Ishikawa (cell line): Measurements from ENCODE around the gene HTR4.

Experiments used
- CEBPB ChIP-seq: IDR thresholded peaks from 2 replicates; pipeline ENCODE4 v1.6.1; 2012
- EGR1 ChIP-seq: IDR thresholded peaks from 2 replicates; pipeline ENCODE4 v1.6.1; 2012
- EP300 ChIP-seq: IDR thresholded peaks from 2 replicates; pipeline ENCODE4 v1.6.1; 2012; ENCODE audit warnings: borderline replicate concordance
- NFIC ChIP-seq: IDR thresholded peaks from 2 replicates; pipeline ENCODE4 v1.6.1; 2012
- RAD21 ChIP-seq: IDR thresholded peaks from 2 replicates; pipeline ENCODE4 v1.6.1; 2012; ENCODE audit warnings: low read depth
- TAF1 ChIP-seq: IDR thresholded peaks from 2 replicates; pipeline ENCODE4 v1.6.1; 2012; ENCODE audit warnings: low read depth, mild to moderate bottlenecking
- TF ChIP-seq, protein P1 (sequence below): IDR thresholded peaks from 2 replicates; pipeline ENCODE4 v1.6.1; 2012; ENCODE audit warnings: low read depth, mild to moderate bottlenecking
- TF ChIP-seq, protein P2 (sequence below): IDR thresholded peaks from 2 replicates; pipeline ENCODE4 v1.6.1; 2012

DNA sequence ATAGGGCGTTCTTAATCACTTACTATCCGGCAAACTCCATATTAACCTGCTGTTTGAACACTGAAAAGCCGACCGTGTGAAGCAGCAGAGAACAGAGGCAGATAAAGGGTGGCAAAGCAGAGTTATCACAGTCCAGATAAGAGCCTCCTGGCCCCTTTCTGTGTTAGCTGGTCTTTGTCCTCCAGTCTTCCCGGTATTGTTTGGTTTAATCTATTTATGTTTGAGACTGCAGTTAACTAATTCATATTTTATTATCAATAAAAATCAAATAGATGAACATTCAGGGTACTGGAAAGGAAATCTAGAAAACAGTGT lies 6.0 kb upstream of the HTR4 start:
- TF ChIP-seq, protein P1, sequence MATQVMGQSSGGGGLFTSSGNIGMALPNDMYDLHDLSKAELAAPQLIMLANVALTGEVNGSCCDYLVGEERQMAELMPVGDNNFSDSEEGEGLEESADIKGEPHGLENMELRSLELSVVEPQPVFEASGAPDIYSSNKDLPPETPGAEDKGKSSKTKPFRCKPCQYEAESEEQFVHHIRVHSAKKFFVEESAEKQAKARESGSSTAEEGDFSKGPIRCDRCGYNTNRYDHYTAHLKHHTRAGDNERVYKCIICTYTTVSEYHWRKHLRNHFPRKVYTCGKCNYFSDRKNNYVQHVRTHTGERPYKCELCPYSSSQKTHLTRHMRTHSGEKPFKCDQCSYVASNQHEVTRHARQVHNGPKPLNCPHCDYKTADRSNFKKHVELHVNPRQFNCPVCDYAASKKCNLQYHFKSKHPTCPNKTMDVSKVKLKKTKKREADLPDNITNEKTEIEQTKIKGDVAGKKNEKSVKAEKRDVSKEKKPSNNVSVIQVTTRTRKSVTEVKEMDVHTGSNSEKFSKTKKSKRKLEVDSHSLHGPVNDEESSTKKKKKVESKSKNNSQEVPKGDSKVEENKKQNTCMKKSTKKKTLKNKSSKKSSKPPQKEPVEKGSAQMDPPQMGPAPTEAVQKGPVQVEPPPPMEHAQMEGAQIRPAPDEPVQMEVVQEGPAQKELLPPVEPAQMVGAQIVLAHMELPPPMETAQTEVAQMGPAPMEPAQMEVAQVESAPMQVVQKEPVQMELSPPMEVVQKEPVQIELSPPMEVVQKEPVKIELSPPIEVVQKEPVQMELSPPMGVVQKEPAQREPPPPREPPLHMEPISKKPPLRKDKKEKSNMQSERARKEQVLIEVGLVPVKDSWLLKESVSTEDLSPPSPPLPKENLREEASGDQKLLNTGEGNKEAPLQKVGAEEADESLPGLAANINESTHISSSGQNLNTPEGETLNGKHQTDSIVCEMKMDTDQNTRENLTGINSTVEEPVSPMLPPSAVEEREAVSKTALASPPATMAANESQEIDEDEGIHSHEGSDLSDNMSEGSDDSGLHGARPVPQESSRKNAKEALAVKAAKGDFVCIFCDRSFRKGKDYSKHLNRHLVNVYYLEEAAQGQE = no peak
- TF ChIP-seq EGR1 (no peak), EP300 (no peak), RAD21 (no peak), TAF1 (no peak), CEBPB (no peak), NFIC (no peak)
- TF ChIP-seq, protein P2, sequence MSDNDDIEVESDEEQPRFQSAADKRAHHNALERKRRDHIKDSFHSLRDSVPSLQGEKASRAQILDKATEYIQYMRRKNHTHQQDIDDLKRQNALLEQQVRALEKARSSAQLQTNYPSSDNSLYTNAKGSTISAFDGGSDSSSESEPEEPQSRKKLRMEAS = no peak
